Panc1 (cell line): ENCODE data around the gene GSK3B. TPM values are rescaled to one million over a fixed set of nuclear protein-coding genes. Genes with fewer than 3 reads are reported as not detected.

Experiments used
- ATAC-seq: fragments of 200-7000 bp; cut with Tn5 transposase; 2 replicates; pipeline ENCODE4 v1.9.1; 2020; ENCODE audit warnings: mild to moderate bottlenecking, moderate library complexity
- BruUV-seq: library from RNA; stranded (reverse); fragments of 400-500 nt; replicated peaks from 2 replicates; lab custom pipeline; 2021; lab: Mats Ljungman, UMichigan
- CTCF ChIA-PET: fragments of 300-600 bp; sonication (Branson Sonifier 250); formaldehyde crosslinking; loops from one replicate; lab custom pipeline; 2022; ENCODE audit warnings: antibody characterized with exemption; lab: Charles Lee
- POLR2A ChIA-PET: fragments of 300-600 bp; sonication (Branson Sonifier 250); formaldehyde crosslinking; loops from one replicate; lab custom pipeline; 2022; ENCODE audit warnings: antibody characterized with exemption; lab: Charles Lee
- DNase-seq: peaks from one replicate; pipeline ENCODE4 v3.0.0-alpha.2; 2010; ENCODE audit warnings: low read depth, low spot score
- H3K27ac ChIP-seq: 2 replicates; pipeline ENCODE4 v1.5.1; 2011; ENCODE audit warnings: mild to moderate bottlenecking, low read length, inconsistent platforms
- H3K27me3 ChIP-seq: fragments of 200-500 bp; sonication (Bioruptor generic); 2 replicates; pipeline ENCODE4 v1.6.0; 2014; ENCODE audit warnings: low read length, inconsistent platforms; ENCODE audit not compliant: control insufficient read depth, insufficient read depth
- H3K36me3 ChIP-seq: fragments of 200-500 bp; sonication (Bioruptor generic); 2 replicates; pipeline ENCODE4 v1.5.1; 2014; ENCODE audit warnings: inconsistent platforms, mild to moderate bottlenecking, low read length, moderate library complexity; ENCODE audit not compliant: control insufficient read depth, insufficient read depth
- H3K4me1 ChIP-seq: 2 replicates; pipeline ENCODE4 v1.5.1; 2011; ENCODE audit warnings: inconsistent platforms, mild to moderate bottlenecking, low read length, moderate library complexity; ENCODE audit not compliant: control insufficient read depth, insufficient read depth
- H3K4me3 ChIP-seq, 2 experiments: 2 replicates each; pipeline ENCODE4 v1.5.1; 2011 to 2012; ENCODE audit warnings: low read depth in 2 of 2, low read length in 2 of 2, mild to moderate bottlenecking in 2 of 2, inconsistent platforms in 1 of 2, moderate library complexity in 1 of 2
- H3K9me3 ChIP-seq: fragments of 200-500 bp; sonication (Bioruptor generic); 2 replicates; pipeline ENCODE4 v1.5.1; 2014; ENCODE audit warnings: low read depth, mild to moderate bottlenecking, inconsistent platforms, low read length, moderate library complexity; ENCODE audit not compliant: control insufficient read depth, insufficient read depth
- CTCF ChIP-seq: fragments of 450-650 bp; IDR thresholded peaks from 2 replicates; pipeline ENCODE4 v1.5.1; 2017; ENCODE audit warnings: mild to moderate bottlenecking
- POLR2AphosphoS5 ChIP-seq: IDR thresholded peaks from 2 replicates; pipeline ENCODE4 v1.6.1; 2012; ENCODE audit warnings: mild to moderate bottlenecking, low read depth, low read length, moderate library complexity
- SIN3A ChIP-seq: IDR thresholded peaks from 2 replicates; pipeline ENCODE4 v1.6.1; 2012; ENCODE audit warnings: low read depth, mild to moderate bottlenecking, low read length, moderate library complexity, borderline replicate concordance; ENCODE audit not compliant: insufficient read depth
- TCF7L2 ChIP-seq: IDR thresholded peaks from 2 replicates; pipeline ENCODE4 v1.6.1; 2011; ENCODE audit warnings: mild to moderate bottlenecking, low read depth, low read length, inconsistent platforms
- in situ Hi-C: cut with HindIII; loops from 2 replicates; pipeline ENCODE4 v1.10.0; 2016; ENCODE audit warnings: low sequenced_read_pairs, low pct_unique_long_range_greater_than_20kb
- intact Hi-C: fragments of 100-400 bp; cut with micrococcal nuclease; formaldehyde crosslinking; loops from one replicate; pipeline ENCODE4 v1.10.0; 2022; ENCODE audit not compliant: unreplicated experiment
- total RNA-seq: library from RNA; stranded (reverse); gene quantifications from one replicate; pipeline ENCODE4 v1.2.1, GENCODE V29; 2021; ENCODE audit not compliant: unreplicated experiment
- TF ChIP-seq, protein P1 (sequence below), 2 experiments: IDR thresholded peaks; 2 replicates each; pipeline ENCODE4 v1.6.1; 2011 to 2012; ENCODE audit warnings: low read depth in 2 of 2, control low read depth in 1 of 2, low read length in 1 of 2, mild to moderate bottlenecking in 1 of 2, moderate library complexity in 1 of 2; ENCODE audit not compliant: insufficient read depth in 1 of 2

The GSK3B gene
- total RNA-seq, 1 experiment from 2014 or later, result 35.3 TPM

DNA sequence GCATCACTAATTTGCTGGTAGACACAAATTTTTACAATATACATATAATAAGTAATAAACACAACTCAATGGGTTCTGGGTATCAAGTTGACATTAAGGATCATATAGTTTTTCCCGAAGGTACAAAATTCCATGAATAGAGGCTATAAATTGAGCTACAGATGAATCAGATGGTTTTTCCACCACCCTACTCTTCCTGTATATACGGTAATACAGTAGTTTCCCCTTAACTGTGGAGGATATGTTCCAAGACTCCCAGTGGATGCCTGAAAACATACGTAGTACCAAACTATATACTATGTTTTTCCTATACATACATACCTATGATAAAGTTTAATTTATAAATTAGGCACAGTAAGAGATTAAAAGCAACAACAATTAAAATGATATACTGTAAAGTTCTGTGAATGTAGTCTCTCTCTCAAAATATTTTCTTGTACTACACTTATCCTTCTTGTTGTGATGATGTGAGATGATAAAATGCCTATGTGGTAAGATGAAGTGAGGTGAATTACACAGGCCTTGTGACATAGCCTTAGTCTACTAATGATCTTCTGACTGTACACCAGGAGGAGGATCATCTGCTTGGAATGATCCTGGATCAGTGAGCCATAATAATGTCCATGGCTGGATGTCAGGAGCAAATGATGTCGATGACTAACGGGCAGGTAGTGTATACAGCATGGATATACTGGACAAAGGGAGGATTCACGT is 195.6 kb downstream of the GSK3B start:
- intact Hi-C loops, result loop anchor here (10.0 kb wide), 1 partner anchor 196 kb away; the partner anchor contains the start of gene GSK3B
- Histone ChIP-seq H3K9me3 (no peaks in the 10 kb centered on the region), H3K4me3 (no peak overlapping the region), H3K27ac (no peak overlapping the region), H3K36me3 (no peaks in the 10 kb centered on the region; the same call in 1 of the 2 replicates), H3K4me1 (no peaks in the 10 kb centered on the region), H3K27me3 (no peaks in the 10 kb centered on the region)
- ATAC-seq (no peak), DNase-seq (no peak)
- in situ Hi-C loops, result no loop called here
- TF ChIP-seq, protein P1, sequence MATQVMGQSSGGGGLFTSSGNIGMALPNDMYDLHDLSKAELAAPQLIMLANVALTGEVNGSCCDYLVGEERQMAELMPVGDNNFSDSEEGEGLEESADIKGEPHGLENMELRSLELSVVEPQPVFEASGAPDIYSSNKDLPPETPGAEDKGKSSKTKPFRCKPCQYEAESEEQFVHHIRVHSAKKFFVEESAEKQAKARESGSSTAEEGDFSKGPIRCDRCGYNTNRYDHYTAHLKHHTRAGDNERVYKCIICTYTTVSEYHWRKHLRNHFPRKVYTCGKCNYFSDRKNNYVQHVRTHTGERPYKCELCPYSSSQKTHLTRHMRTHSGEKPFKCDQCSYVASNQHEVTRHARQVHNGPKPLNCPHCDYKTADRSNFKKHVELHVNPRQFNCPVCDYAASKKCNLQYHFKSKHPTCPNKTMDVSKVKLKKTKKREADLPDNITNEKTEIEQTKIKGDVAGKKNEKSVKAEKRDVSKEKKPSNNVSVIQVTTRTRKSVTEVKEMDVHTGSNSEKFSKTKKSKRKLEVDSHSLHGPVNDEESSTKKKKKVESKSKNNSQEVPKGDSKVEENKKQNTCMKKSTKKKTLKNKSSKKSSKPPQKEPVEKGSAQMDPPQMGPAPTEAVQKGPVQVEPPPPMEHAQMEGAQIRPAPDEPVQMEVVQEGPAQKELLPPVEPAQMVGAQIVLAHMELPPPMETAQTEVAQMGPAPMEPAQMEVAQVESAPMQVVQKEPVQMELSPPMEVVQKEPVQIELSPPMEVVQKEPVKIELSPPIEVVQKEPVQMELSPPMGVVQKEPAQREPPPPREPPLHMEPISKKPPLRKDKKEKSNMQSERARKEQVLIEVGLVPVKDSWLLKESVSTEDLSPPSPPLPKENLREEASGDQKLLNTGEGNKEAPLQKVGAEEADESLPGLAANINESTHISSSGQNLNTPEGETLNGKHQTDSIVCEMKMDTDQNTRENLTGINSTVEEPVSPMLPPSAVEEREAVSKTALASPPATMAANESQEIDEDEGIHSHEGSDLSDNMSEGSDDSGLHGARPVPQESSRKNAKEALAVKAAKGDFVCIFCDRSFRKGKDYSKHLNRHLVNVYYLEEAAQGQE (IDR thresholded peaks at IDR 0.05; ENCODE audit: insufficient read depth in 1 of 2, low read depth in 2 of 2, low read length in 1 of 2), result no peak
- TF ChIP-seq SIN3A, result no peak
- TF ChIP-seq TCF7L2, result no peak
- TF ChIP-seq CTCF, result no peak
- TF ChIP-seq POLR2AphosphoS5, result no peak
- ChIA-PET POLR2A (no interaction called here), CTCF (no interaction called here)
- no TSS peak for BruUV-seq

DNA sequence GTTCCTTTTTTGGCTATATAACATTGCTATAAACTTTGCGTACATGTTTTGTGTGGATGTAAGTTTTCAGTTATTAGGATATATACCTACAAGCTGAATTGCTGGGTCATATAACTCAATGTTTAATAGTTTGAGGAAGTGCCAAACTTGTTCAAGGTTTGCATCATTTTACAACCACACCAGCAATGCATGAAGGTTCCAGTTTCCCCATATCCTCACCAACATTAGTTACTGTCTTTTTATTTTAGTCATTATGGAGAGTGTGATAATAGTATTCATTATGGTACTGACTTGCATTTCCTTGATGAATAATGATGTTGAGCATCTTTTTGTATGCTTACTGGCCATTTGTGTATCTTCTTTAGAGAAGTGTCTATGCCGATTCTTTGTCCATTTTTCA is 200.1 kb downstream of the GSK3B start:
- ATAC-seq (no peak), DNase-seq (no peak)
- Histone ChIP-seq H3K4me1 (no peaks in the 10 kb centered on the region), H3K36me3 (no peaks in the 10 kb centered on the region), H3K27me3 (no peaks in the 10 kb centered on the region), H3K4me3 (no peak overlapping the region), H3K27ac (no peak overlapping the region), H3K9me3 (0 out of 2 replicates have a peak, but pooled peaks cover 2% of the 10 kb centered on the region)
- POLR2A ChIA-PET, result no interaction called here
- intact Hi-C loops, result loop anchor here (10.0 kb wide), 1 partner anchor 201 kb away; the partner anchor contains the start of gene GSK3B
- BruUV-seq, result no TSS peak
- in situ Hi-C loops, result no loop called here
- CTCF ChIA-PET, result no interaction called here
- no peak for TF ChIP-seq CTCF
- no peak for TF ChIP-seq TCF7L2
- no peak for TF ChIP-seq SIN3A
- TF ChIP-seq, protein P1 (IDR thresholded peaks at IDR 0.05; ENCODE audit: insufficient read depth in 1 of 2, low read depth in 2 of 2, low read length in 1 of 2), result no peak
- TF ChIP-seq POLR2AphosphoS5, result no peak
